ENCODE data around the gene OR52W1. TPM values are rescaled to one million over a fixed set of nuclear protein-coding genes. Genes with fewer than 3 reads are reported as not detected.
A peak's percentile ranks its signal among the peaks of the same experiment; 100 is the strongest.

Gene OR52W1
- total RNA-seq, 1 experiment from 2014 or later = not detected

GRCh38 chr11:6228520-6228919 lies 29.5 kb downstream of the OR52W1 start:
- POLR2A ChIA-PET = no interaction called here
- Mint-ChIP-seq H3K4me1 (ENCODE audit: low read depth, unreplicated experiment) (peaks cover 37% of the 10 kb centered on the region), H3K9me3 (ENCODE audit: unreplicated experiment) (no peaks in the 10 kb centered on the region), H3K36me3 (ENCODE audit: insufficient read depth, unreplicated experiment) (peaks cover 17% of the 10 kb centered on the region), H3K27me3 (ENCODE audit: insufficient read depth, unreplicated experiment) (no peaks in the 10 kb centered on the region), H3K27ac (ENCODE audit: unreplicated experiment) (no peak overlapping the region), H3K4me3 (ENCODE audit: unreplicated experiment) (no peak overlapping the region)
- H3K4me1 ChIP-seq = peaks cover 16% of the 10 kb centered on the region
- H3K36me3 ChIP-seq (ENCODE audit: control insufficient read depth, insufficient read depth, low read length) = peaks cover 4% of the 10 kb centered on the region
- no TSS peak for BruUV-seq (replicated peaks)
- intact Hi-C loops (cut with micrococcal nuclease; ENCODE audit: unreplicated experiment) = no loop called here
- no peaks in the 10 kb centered on the region for H3K9me3 ChIP-seq
- no peak for TF ChIP-seq CTCF (IDR thresholded peaks at IDR 0.05; ENCODE audit: insufficient read depth in 1 of 2, low read depth in 1 of 2, low read length in 1 of 2, severe bottlenecking in 1 of 2, unreplicated experiment in 1 of 2)
- no peaks in the 10 kb centered on the region for H3K27me3 ChIP-seq (replicated peaks; ENCODE audit: control insufficient read depth, insufficient read depth, low read length)
- H3K4me3 ChIP-seq (ENCODE audit: low read depth, low read length) = no peak overlapping the region
- CTCF ChIA-PET = no interaction called here
- DNase-seq = no peak

- ChIA-PET CTCF (interaction anchor here (0.6 to 0.7 kb wide), 3 partner anchors 20 to 124 kb away, joined by 3 to 9 read pairs (median 3); no protein-coding TSS in a partner anchor), POLR2A (no interaction called here)
- no peak for TF ChIP-seq CTCF (IDR thresholded peaks at IDR 0.05; ENCODE audit: insufficient read depth in 1 of 2, low read depth in 1 of 2, low read length in 1 of 2, severe bottlenecking in 1 of 2, unreplicated experiment in 1 of 2)
- Histone ChIP-seq H3K36me3 (ENCODE audit: control insufficient read depth, insufficient read depth, low read length) (no peaks in the 10 kb centered on the region), H3K9me3 (no peaks in the 10 kb centered on the region), H3K27me3 (replicated peaks; ENCODE audit: control insufficient read depth, insufficient read depth, low read length) (no peaks in the 10 kb centered on the region), H3K4me1 (peaks cover 16% of the 10 kb centered on the region), H3K4me3 (ENCODE audit: low read depth, low read length) (peak overlapping the region; percentile 21)
- Mint-ChIP-seq H3K36me3 (ENCODE audit: insufficient read depth, unreplicated experiment) (peaks cover 17% of the 10 kb centered on the region), H3K4me1 (ENCODE audit: low read depth, unreplicated experiment) (peaks cover 37% of the 10 kb centered on the region), H3K9me3 (ENCODE audit: unreplicated experiment) (no peaks in the 10 kb centered on the region), H3K27ac (ENCODE audit: unreplicated experiment) (peak overlapping the region; percentile 42), H3K4me3 (ENCODE audit: unreplicated experiment) (peak overlapping the region; percentile 49), H3K27me3 (ENCODE audit: insufficient read depth, unreplicated experiment) (no peaks in the 10 kb centered on the region)
- intact Hi-C loops (cut with micrococcal nuclease; ENCODE audit: unreplicated experiment) = loop anchor here (5.0 to 10.0 kb wide), 4 partner anchors 122 to 1623 kb away; partner anchors contain the start of genes ARFIP2, TAF10, TIMM10B and TPP1
- BruUV-seq (replicated peaks) = no TSS peak
- DNase-seq = peak; percentile 40 to 61
Measured at GRCh38 chr11:6229911-6230310, 30.9 kb downstream of the OR52W1 start.

GRCh38 chr11:6232899-6233298 lies 33.9 kb downstream of the OR52W1 start:
- H3K27ac Mint-ChIP-seq (ENCODE audit: unreplicated experiment) = no peak overlapping the region
- intact Hi-C loops (cut with micrococcal nuclease; ENCODE audit: unreplicated experiment) = loop anchor here (5.0 to 10.0 kb wide), 4 partner anchors 119 to 1626 kb away; partner anchors contain the start of genes ARFIP2, TAF10, TIMM10B and TPP1
- CTCF ChIA-PET = no interaction called here

More at GRCh38 chr11:6232899-6233298, 33.9 kb downstream of the OR52W1 start:
- H3K4me3 ChIP-seq (ENCODE audit: low read depth, low read length) = no peak overlapping the region
- POLR2A ChIA-PET = no interaction called here
- Mint-ChIP-seq H3K9me3 (ENCODE audit: unreplicated experiment) (no peaks in the 10 kb centered on the region), H3K4me1 (ENCODE audit: low read depth, unreplicated experiment) (peaks cover 19% of the 10 kb centered on the region), H3K27me3 (ENCODE audit: insufficient read depth, unreplicated experiment) (no peaks in the 10 kb centered on the region), H3K36me3 (ENCODE audit: insufficient read depth, unreplicated experiment) (peaks cover 7% of the 10 kb centered on the region), H3K4me3 (ENCODE audit: unreplicated experiment) (peak overlapping the region; percentile 87)
- no peak for TF ChIP-seq CTCF (IDR thresholded peaks at IDR 0.05; ENCODE audit: insufficient read depth in 1 of 2, low read depth in 1 of 2, low read length in 1 of 2, severe bottlenecking in 1 of 2, unreplicated experiment in 1 of 2)
- no peaks in the 10 kb centered on the region for H3K27me3 ChIP-seq (replicated peaks; ENCODE audit: control insufficient read depth, insufficient read depth, low read length)
- no peaks in the 10 kb centered on the region for H3K9me3 ChIP-seq
- H3K36me3 ChIP-seq (ENCODE audit: control insufficient read depth, insufficient read depth, low read length) = no peaks in the 10 kb centered on the region
- BruUV-seq (replicated peaks) = no TSS peak
- H3K4me1 ChIP-seq = peaks cover 16% of the 10 kb centered on the region
- no peak for DNase-seq

Data from Caco-2 (cell line).